Vagina (tissue), 2 donors: ENCODE results near the gene PPP1CA.

Experiments used
- CTCF ChIP-seq, 3 experiments: fragments of 450-650 bp in 2 of 3; fragments of 200-600 bp in 1 of 3; sonication (generic) in 1 of 3; IDR thresholded peaks; one replicate each; pipeline ENCODE4 v1.5.1; 2017 to 2019; ENCODE audit warnings: antibody characterized with exemption in 3 of 3, mild to moderate bottlenecking in 2 of 3, moderate library complexity in 2 of 3
- POLR2A ChIP-seq, 2 donors: fragments of 450-650 bp; IDR thresholded peaks; one replicate each; pipeline ENCODE4 v1.6.1; 2017; ENCODE audit warnings: antibody characterized with exemption in 2 of 2, mild to moderate bottlenecking in 2 of 2, moderate library complexity in 2 of 2
- POLR2AphosphoS5 ChIP-seq, 2 donors: sonication (generic); formaldehyde crosslinking; IDR thresholded peaks; one replicate each; pipeline ENCODE4 v1.9.0; 2017; ENCODE audit warnings: antibody characterized with exemption in 2 of 2, mild to moderate bottlenecking in 2 of 2, low read depth in 1 of 2; ENCODE audit not compliant: insufficient read depth in 1 of 2

GRCh38 chr11:67384851-67385366 lies 16.7 kb downstream of the PPP1CA start:
- no peak for TF ChIP-seq POLR2A (IDR thresholded peaks at IDR 0.05)
- no peak for TF ChIP-seq CTCF (IDR thresholded peaks at IDR 0.05)
- TF ChIP-seq POLR2AphosphoS5 (IDR thresholded peaks at IDR 0.05; ENCODE audit: insufficient read depth in 1 of 2, low read depth in 1 of 2) = no peak
